HepG2 (cell line): ENCODE measurements around the gene CALR. TPM values are rescaled to one million over a fixed set of nuclear protein-coding genes. Genes with fewer than 3 reads are reported as not detected.
A peak's percentile ranks its signal among the peaks of the same experiment; 100 is the strongest.

Source experiments
- JUN ChIP-seq: sonication (generic); formaldehyde crosslinking; IDR thresholded peaks from 2 replicates; pipeline ENCODE4 v1.4.0; 2020; ENCODE audit warnings: mild to moderate bottlenecking, missing genetic modification reagents
- NONO ChIP-seq, 2 experiments: fragments of 450-650 bp in 1 of 2; sonication (generic) in 1 of 2; formaldehyde crosslinking in 1 of 2; IDR thresholded peaks in 1 of 2; conservative IDR thresholded peaks in 1 of 2; 2 replicates each; pipeline versions ENCODE4 v1.6.1 to v1.8.0; 2017 to 2022; ENCODE audit warnings: mild to moderate bottlenecking in 1 of 2, missing genetic modification reagents in 1 of 2, moderate library complexity in 1 of 2
- RXRB ChIP-seq: IDR thresholded peaks from 2 replicates; pipeline ENCODE4 v1.6.1; 2016; ENCODE audit warnings: borderline replicate concordance, missing genetic modification reagents, missing compliant biosample characterization
- ZNF496 ChIP-seq: sonication (generic); formaldehyde crosslinking; IDR thresholded peaks from 2 replicates; pipeline ENCODE4 v1.8.1; 2023; ENCODE audit warnings: mild to moderate bottlenecking, moderate library complexity, missing genetic modification reagents; ENCODE audit not compliant: insufficient replicate concordance
- ZNF629 ChIP-seq: sonication (generic); formaldehyde crosslinking; conservative IDR thresholded peaks from 2 replicates; pipeline ENCODE4 v1.5.0; 2020; ENCODE audit warnings: missing genetic modification reagents
- ZZZ3 ChIP-seq: sonication (generic); formaldehyde crosslinking; IDR thresholded peaks from 2 replicates; pipeline ENCODE4 v1.4.0; 2020; ENCODE audit warnings: missing genetic modification reagents, mild to moderate bottlenecking, borderline replicate concordance
- polyA plus RNA-seq, 8 experiments: library from polyadenylated mRNA; depleted of rRNA in 3 of 8; stranded (reverse) in 7 of 8; unstranded in 1 of 8; fragments of >200 nt; fragmentation: Illumina TruSeq in 4 of 8; extraction: Trizol in 4 of 8; gene quantifications; 2 replicates each; pipeline versions ENCODE4 v1.2.1 to v1.2.3, GENCODE V29; 2011 to 2016; ENCODE audit warnings: low read depth in 4 of 8, missing spikeins in 1 of 8, mixed read lengths in 1 of 8; ENCODE audit not compliant: insufficient read depth in 1 of 8
- total RNA-seq, 5 experiments: library from RNA; depleted of rRNA; stranded (reverse); fragments of >200 nt; fragmentation: Illumina TruSeq; extraction: Trizol; gene quantifications; 2 replicates each; pipeline ENCODE4 v1.2.3, GENCODE V29; 2016; ENCODE audit warnings: low read depth in 1 of 5
- TF ChIP-seq, protein P1 (sequence below): sonication (generic); formaldehyde crosslinking; IDR thresholded peaks from 2 replicates; pipeline ENCODE4 v1.4.0; 2020; ENCODE audit warnings: missing genetic modification reagents, borderline replicate concordance
- TF ChIP-seq, protein P2 (sequence below): sonication (generic); formaldehyde crosslinking; IDR thresholded peaks from 2 replicates; pipeline ENCODE4 v1.8.0; 2023; ENCODE audit warnings: mild to moderate bottlenecking, missing genetic modification reagents
- TF ChIP-seq, protein P3 (sequence below): sonication (generic); formaldehyde crosslinking; IDR thresholded peaks from 2 replicates; pipeline ENCODE4 v1.8.0; 2022; ENCODE audit warnings: mild to moderate bottlenecking, missing genetic modification reagents, moderate library complexity
- TF ChIP-seq, protein P4 (sequence below): sonication (generic); formaldehyde crosslinking; IDR thresholded peaks from 2 replicates; pipeline ENCODE4 v1.5.1; 2020; ENCODE audit warnings: mild to moderate bottlenecking, moderate library complexity, missing genetic modification reagents
- TF ChIP-seq, protein P5 (sequence below): IDR thresholded peaks from 2 replicates; pipeline ENCODE4 v1.6.1; 2018; ENCODE audit warnings: missing genetic modification reagents

The CALR gene
- total and polyA plus RNA-seq, 2 of the 13 experiments (the other 11 are each of a cell fraction or from before 2014, with no cell fraction given), result 898 to 934 TPM

DNA sequence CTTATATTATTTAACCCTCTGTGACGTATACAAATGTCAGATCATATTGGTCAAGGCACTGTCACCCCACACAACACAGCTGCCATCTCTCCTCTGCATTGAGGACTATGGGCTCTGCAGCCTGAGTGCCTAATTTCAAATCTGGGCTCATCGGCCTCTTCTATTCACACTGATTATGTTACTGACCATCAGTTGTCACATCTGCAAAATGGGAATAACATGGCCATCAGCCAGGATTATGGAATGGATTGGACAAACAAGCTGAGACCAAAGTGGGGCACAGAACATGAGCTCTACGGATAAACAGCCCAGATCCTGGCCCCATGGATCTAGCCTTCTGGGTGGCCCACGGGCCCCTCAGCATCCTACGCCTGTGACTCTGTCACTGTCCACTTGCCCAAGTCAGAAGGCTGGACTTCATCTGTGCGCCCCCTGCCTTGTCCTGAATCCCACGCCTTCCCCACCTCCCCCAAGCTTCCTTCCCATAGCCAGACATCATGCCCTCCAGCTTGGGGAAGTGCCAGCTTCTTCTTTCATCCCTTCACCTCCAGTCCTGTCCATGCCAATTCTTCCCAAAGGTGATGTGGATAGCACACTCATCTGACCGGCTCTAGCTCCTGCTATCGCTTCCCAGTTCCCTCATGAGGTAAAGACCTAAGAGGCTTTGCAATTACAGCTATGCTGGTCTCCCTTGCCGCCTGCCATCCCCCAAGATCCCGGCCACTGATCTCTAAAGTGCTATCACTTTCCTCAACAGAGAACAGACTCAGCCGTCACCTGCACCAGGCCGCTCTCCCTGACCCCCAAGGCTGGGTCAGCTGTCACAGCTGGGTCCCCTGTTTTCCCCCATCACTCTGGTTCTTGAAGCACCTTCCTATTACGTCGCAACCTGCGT lies 5.8 kb upstream of the CALR start (continued):
- no peak for TF ChIP-seq JUN (CRISPR knock-in tag)
- TF ChIP-seq, protein P1, sequence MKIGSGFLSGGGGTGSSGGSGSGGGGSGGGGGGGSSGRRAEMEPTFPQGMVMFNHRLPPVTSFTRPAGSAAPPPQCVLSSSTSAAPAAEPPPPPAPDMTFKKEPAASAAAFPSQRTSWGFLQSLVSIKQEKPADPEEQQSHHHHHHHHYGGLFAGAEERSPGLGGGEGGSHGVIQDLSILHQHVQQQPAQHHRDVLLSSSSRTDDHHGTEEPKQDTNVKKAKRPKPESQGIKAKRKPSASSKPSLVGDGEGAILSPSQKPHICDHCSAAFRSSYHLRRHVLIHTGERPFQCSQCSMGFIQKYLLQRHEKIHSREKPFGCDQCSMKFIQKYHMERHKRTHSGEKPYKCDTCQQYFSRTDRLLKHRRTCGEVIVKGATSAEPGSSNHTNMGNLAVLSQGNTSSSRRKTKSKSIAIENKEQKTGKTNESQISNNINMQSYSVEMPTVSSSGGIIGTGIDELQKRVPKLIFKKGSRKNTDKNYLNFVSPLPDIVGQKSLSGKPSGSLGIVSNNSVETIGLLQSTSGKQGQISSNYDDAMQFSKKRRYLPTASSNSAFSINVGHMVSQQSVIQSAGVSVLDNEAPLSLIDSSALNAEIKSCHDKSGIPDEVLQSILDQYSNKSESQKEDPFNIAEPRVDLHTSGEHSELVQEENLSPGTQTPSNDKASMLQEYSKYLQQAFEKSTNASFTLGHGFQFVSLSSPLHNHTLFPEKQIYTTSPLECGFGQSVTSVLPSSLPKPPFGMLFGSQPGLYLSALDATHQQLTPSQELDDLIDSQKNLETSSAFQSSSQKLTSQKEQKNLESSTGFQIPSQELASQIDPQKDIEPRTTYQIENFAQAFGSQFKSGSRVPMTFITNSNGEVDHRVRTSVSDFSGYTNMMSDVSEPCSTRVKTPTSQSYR, result no peak
- TF ChIP-seq NONO (IDR thresholded peaks at IDR 0.05), result no peak
- no peak for TF ChIP-seq NONO (CRISPR knock-in tag; conservative IDR thresholded peaks at IDR 0.05)
- TF ChIP-seq, protein P2, sequence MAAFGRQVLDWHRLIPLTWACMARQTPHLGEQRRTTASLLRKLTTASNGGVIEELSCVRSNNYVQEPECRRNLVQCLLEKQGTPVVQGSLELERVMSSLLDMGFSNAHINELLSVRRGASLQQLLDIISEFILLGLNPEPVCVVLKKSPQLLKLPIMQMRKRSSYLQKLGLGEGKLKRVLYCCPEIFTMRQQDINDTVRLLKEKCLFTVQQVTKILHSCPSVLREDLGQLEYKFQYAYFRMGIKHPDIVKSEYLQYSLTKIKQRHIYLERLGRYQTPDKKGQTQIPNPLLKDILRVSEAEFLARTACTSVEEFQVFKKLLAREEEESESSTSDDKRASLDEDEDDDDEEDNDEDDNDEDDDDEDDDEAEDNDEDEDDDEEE (CRISPR knock-in tag), result no peak; the same call in 1 of the 2 replicates
- TF ChIP-seq, protein P3, sequence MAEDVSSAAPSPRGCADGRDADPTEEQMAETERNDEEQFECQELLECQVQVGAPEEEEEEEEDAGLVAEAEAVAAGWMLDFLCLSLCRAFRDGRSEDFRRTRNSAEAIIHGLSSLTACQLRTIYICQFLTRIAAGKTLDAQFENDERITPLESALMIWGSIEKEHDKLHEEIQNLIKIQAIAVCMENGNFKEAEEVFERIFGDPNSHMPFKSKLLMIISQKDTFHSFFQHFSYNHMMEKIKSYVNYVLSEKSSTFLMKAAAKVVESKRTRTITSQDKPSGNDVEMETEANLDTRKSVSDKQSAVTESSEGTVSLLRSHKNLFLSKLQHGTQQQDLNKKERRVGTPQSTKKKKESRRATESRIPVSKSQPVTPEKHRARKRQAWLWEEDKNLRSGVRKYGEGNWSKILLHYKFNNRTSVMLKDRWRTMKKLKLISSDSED (CRISPR knock-in tag), result no peak
- TF ChIP-seq, protein P4, sequence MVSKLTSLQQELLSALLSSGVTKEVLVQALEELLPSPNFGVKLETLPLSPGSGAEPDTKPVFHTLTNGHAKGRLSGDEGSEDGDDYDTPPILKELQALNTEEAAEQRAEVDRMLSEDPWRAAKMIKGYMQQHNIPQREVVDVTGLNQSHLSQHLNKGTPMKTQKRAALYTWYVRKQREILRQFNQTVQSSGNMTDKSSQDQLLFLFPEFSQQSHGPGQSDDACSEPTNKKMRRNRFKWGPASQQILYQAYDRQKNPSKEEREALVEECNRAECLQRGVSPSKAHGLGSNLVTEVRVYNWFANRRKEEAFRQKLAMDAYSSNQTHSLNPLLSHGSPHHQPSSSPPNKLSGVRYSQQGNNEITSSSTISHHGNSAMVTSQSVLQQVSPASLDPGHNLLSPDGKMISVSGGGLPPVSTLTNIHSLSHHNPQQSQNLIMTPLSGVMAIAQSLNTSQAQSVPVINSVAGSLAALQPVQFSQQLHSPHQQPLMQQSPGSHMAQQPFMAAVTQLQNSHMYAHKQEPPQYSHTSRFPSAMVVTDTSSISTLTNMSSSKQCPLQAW (CRISPR knock-in tag), result 0 out of 2 replicates have a peak, but pooled peaks have one; percentile 16
- no peak for TF ChIP-seq ZNF496 (CRISPR knock-in tag)
- 0 out of 2 replicates have a peak, but pooled peaks have one; percentile 2 for TF ChIP-seq ZZZ3 (CRISPR knock-in tag)
- TF ChIP-seq, protein P5, sequence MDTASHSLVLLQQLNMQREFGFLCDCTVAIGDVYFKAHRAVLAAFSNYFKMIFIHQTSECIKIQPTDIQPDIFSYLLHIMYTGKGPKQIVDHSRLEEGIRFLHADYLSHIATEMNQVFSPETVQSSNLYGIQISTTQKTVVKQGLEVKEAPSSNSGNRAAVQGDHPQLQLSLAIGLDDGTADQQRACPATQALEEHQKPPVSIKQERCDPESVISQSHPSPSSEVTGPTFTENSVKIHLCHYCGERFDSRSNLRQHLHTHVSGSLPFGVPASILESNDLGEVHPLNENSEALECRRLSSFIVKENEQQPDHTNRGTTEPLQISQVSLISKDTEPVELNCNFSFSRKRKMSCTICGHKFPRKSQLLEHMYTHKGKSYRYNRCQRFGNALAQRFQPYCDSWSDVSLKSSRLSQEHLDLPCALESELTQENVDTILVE (CRISPR knock-in tag), result no peak
- TF ChIP-seq RXRB (CRISPR knock-in tag), result no peak
- peak; percentile 91 for TF ChIP-seq ZNF629 (CRISPR knock-in tag)
